ENCODE data around the gene GNA14.

GRCh38 chr9:77587042-77587441 is 61.1 kb downstream of the GNA14 start:
- no peak for TF ChIP-seq RXRA (IDR thresholded peaks at IDR 0.05; ENCODE audit: insufficient read depth, low read depth, low read length)
- TF ChIP-seq KDM5A (IDR thresholded peaks at IDR 0.05; ENCODE audit: low read length) = no peak

Measured in H1 (cell line).